HepG2 (cell line): ENCODE data around the gene UCN2.
A peak's percentile ranks its signal among the peaks of the same experiment; 100 is the strongest.

Experiments used
- KLF16 ChIP-seq, 2 experiments: sonication (generic) in 1 of 2; formaldehyde crosslinking in 1 of 2; IDR thresholded peaks; 2 replicates each; pipeline versions ENCODE4 v1.6.1 to v1.8.0; 2016 to 2023; ENCODE audit warnings: missing genetic modification reagents in 2 of 2, missing compliant biosample characterization in 1 of 2
- NR2F6 ChIP-seq, 2 experiments: IDR thresholded peaks; 2 replicates each; pipeline ENCODE4 v1.6.1; 2016; ENCODE audit warnings: antibody characterized with exemption in 1 of 2, mild to moderate bottlenecking in 1 of 2
- PAF1 ChIP-seq: IDR thresholded peaks from 2 replicates; pipeline ENCODE4 v1.6.1; 2016; ENCODE audit warnings: missing genetic modification reagents, missing compliant biosample characterization
- POLR2A ChIP-seq, 2 experiments: IDR thresholded peaks; 2 replicates each; pipeline ENCODE4 v1.6.1; 2011; ENCODE audit warnings: low read depth in 2 of 2, low read length in 2 of 2, mild to moderate bottlenecking in 1 of 2, moderate library complexity in 1 of 2; ENCODE audit not compliant: insufficient read depth in 1 of 2
- POLR2AphosphoS5 ChIP-seq: IDR thresholded peaks from 2 replicates; pipeline ENCODE4 v1.6.1; 2012; ENCODE audit warnings: low read depth, low read length
- RCOR2 ChIP-seq: IDR thresholded peaks from 2 replicates; pipeline ENCODE4 v1.6.1; 2016; ENCODE audit warnings: missing biosample characterization, missing genetic modification reagents
- TF ChIP-seq, protein P1 (sequence below): IDR thresholded peaks from 2 replicates; pipeline ENCODE4 v1.6.1; 2016; ENCODE audit warnings: mild to moderate bottlenecking
- TF ChIP-seq, protein P2 (sequence below): sonication (generic); formaldehyde crosslinking; IDR thresholded peaks from 2 replicates; pipeline ENCODE4 v1.5.0; 2020; ENCODE audit warnings: mild to moderate bottlenecking, missing genetic modification reagents, moderate library complexity

DNA sequence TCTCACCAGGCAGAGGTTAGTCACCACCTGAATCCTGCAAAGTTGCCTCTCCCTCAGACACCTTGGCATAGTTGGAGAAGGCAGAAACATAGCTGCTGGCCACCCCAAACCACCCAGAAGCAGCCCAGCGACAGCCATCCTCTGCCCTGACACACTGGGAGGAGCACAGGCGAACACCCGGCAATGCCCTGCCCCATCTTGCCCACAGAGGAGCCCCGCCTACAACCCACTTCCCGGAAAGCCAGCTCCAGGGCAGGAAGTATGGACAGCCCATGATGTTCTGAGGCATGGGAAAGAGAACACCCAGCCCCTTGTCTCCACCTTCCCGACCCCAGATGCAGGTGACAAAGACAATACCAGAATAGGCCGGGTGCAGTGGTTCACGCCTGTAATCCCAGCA lies 47.0 kb downstream of the UCN2 start:
- TF ChIP-seq POLR2AphosphoS5: 0 out of 2 replicates have a peak, but pooled peaks have one; percentile 25
- TF ChIP-seq KLF16 (CRISPR knock-in tag; IDR thresholded peaks at IDR 0.05): no peak
- TF ChIP-seq, protein P1, sequence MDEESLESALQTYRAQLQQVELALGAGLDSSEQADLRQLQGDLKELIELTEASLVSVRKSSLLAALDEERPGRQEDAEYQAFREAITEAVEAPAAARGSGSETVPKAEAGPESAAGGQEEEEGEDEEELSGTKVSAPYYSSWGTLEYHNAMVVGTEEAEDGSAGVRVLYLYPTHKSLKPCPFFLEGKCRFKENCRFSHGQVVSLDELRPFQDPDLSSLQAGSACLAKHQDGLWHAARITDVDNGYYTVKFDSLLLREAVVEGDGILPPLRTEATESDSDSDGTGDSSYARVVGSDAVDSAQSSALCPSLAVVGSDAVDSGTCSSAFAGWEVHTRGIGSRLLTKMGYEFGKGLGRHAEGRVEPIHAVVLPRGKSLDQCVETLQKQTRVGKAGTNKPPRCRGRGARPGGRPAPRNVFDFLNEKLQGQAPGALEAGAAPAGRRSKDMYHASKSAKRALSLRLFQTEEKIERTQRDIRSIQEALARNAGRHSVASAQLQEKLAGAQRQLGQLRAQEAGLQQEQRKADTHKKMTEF (CRISPR knock-in tag): no peak
- TF ChIP-seq RCOR2 (CRISPR knock-in tag): no peak
- TF ChIP-seq POLR2A (IDR thresholded peaks at IDR 0.05; ENCODE audit: insufficient read depth in 1 of 2, low read depth in 2 of 2, low read length in 2 of 2): no peak
- TF ChIP-seq NR2F6 (IDR thresholded peaks at IDR 0.05): no peak
- TF ChIP-seq NR2F6 (CRISPR knock-in tag; IDR thresholded peaks at IDR 0.05): no peak
- TF ChIP-seq, protein P2, sequence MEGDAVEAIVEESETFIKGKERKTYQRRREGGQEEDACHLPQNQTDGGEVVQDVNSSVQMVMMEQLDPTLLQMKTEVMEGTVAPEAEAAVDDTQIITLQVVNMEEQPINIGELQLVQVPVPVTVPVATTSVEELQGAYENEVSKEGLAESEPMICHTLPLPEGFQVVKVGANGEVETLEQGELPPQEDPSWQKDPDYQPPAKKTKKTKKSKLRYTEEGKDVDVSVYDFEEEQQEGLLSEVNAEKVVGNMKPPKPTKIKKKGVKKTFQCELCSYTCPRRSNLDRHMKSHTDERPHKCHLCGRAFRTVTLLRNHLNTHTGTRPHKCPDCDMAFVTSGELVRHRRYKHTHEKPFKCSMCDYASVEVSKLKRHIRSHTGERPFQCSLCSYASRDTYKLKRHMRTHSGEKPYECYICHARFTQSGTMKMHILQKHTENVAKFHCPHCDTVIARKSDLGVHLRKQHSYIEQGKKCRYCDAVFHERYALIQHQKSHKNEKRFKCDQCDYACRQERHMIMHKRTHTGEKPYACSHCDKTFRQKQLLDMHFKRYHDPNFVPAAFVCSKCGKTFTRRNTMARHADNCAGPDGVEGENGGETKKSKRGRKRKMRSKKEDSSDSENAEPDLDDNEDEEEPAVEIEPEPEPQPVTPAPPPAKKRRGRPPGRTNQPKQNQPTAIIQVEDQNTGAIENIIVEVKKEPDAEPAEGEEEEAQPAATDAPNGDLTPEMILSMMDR: no peak
- TF ChIP-seq PAF1 (CRISPR knock-in tag): no peak
